GM06990 (cell line): ENCODE data around the gene GRAMD2A.

Source experiments
- DNase-seq: peaks from one replicate; pipeline ENCODE4 v3.0.0-alpha.2; 2011; ENCODE audit not compliant: insufficient read length; ENCODE audit errors: extremely low read depth
- H3K27me3 ChIP-seq: replicated peaks from 2 replicates; pipeline ENCODE4 v1.6.0; 2011; ENCODE audit warnings: low read length; ENCODE audit not compliant: control insufficient read depth, insufficient read depth
- H3K36me3 ChIP-seq: 2 replicates; pipeline ENCODE4 v1.5.1; 2011; ENCODE audit warnings: low read length; ENCODE audit not compliant: control insufficient read depth, insufficient read depth
- H3K4me3 ChIP-seq: replicated peaks from 2 replicates; pipeline ENCODE4 v1.5.1; 2011; ENCODE audit warnings: low read depth, mild to moderate bottlenecking, control low read depth, low read length
- TF ChIP-seq, protein P1 (sequence below): IDR thresholded peaks from 2 replicates; pipeline ENCODE4 v1.5.1; 2011; ENCODE audit warnings: low read length, control low read depth, mild to moderate bottlenecking, inconsistent platforms; ENCODE audit not compliant: insufficient read depth, poor library complexity, severe bottlenecking

GRAMD2A gene

DNA sequence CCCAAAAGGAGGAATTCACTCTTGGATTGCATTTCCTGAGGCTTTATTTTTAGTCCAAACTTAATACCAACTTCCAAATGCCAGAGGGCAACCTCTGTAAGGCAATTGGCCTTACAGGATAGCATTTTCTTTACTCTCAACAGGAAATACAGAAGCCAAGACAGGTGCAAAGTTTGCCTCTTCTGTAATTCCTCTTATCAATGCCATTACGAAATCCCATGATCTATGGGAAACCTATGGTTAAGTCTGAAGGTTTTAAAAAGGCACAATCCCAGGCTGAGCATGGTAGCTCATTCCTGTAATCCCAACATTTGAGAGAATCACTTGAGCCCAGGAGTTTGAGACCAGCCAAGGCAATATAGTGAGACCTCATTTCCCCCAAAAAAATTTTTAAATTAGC, 18.5 kb upstream of the GRAMD2A start:
- Histone ChIP-seq H3K36me3 (peaks cover 50% of the 10 kb centered on the region), H3K27me3 (no peaks in the 10 kb centered on the region), H3K4me3 (no peak overlapping the region)
- no peak for DNase-seq
- TF ChIP-seq, protein P1, sequence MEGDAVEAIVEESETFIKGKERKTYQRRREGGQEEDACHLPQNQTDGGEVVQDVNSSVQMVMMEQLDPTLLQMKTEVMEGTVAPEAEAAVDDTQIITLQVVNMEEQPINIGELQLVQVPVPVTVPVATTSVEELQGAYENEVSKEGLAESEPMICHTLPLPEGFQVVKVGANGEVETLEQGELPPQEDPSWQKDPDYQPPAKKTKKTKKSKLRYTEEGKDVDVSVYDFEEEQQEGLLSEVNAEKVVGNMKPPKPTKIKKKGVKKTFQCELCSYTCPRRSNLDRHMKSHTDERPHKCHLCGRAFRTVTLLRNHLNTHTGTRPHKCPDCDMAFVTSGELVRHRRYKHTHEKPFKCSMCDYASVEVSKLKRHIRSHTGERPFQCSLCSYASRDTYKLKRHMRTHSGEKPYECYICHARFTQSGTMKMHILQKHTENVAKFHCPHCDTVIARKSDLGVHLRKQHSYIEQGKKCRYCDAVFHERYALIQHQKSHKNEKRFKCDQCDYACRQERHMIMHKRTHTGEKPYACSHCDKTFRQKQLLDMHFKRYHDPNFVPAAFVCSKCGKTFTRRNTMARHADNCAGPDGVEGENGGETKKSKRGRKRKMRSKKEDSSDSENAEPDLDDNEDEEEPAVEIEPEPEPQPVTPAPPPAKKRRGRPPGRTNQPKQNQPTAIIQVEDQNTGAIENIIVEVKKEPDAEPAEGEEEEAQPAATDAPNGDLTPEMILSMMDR, result no peak

- H3K4me3 ChIP-seq, result no peak overlapping the region
- TF ChIP-seq, protein P1, result no peak
- no peaks in the 10 kb centered on the region for H3K27me3 ChIP-seq
- H3K36me3 ChIP-seq, result peaks cover 72% of the 10 kb centered on the region
- no peak for DNase-seq
These were observed 10.0 kb upstream of the GRAMD2A start for GRCh38 chr15:72207558-72208085.

DNA sequence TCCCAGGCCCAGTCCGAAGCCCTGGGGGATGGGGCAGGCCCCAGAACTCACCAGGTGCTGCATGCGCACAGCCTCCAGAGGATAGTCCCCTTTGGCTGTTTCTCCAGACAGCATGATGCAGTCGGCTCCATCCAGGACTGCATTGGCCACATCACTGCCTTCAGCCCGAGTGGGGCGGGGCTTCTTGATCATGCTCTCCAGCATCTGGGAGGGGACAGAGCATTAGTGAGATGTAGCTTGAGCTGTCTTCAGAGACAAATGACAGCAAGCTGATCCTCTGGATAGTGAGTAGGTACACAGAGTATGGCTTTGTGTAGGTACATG, 9.1 kb upstream of the GRAMD2A start:
- DNase-seq, result no peak
- TF ChIP-seq, protein P1, result no peak

GRCh38 chr15:72205896-72206676, 8.5 kb upstream of the GRAMD2A start:
- Histone ChIP-seq H3K36me3 (peaks cover 80% of the 10 kb centered on the region), H3K4me3 (no peak overlapping the region), H3K27me3 (no peaks in the 10 kb centered on the region)
- DNase-seq, result no peak
- TF ChIP-seq, protein P1, result no peak

More for the DNA sequence above, 9.1 kb upstream of the GRAMD2A start:
- peaks cover 77% of the 10 kb centered on the region for H3K36me3 ChIP-seq
- no peak overlapping the region for H3K4me3 ChIP-seq
- no peaks in the 10 kb centered on the region for H3K27me3 ChIP-seq

DNA sequence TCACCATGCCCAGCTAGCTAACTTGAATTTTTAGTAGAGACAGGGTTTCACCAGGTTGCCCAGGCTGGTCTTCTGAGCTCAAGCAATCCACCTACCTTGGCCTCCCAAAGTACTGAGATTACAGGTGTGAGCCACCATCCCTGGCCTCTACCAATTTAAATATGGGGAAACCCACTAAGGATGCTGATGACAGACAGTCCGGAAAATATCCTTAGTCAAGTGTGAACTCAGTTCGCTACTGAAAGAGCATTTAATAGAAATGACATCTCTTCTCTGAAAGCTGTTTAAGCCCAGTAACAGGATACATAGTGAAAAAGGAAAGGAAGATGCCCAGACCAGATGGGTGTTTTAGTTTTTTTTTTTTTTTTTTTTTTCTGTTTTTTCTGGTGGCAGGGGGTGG, 7.7 kb upstream of the GRAMD2A start:
- Histone ChIP-seq H3K4me3 (no peak overlapping the region), H3K36me3 (peaks cover 84% of the 10 kb centered on the region), H3K27me3 (no peaks in the 10 kb centered on the region)
- DNase-seq, result no peak
- TF ChIP-seq, protein P1, result no peak
